GM23338 (cell line): Measurements from ENCODE around the gene RPL10A.

Experiments
- CREB1 ChIP-seq: fragments of 250-450 bp; sonication (Bioruptor Pico); IDR thresholded peaks from 2 replicates; pipeline ENCODE4 v1.5.0; 2020; ENCODE audit warnings: low read depth, mild to moderate bottlenecking, moderate library complexity
- EZH2phosphoT487 ChIP-seq: fragments of 200-600 bp; sonication (generic); IDR thresholded peaks from one replicate; pipeline ENCODE4 v1.8.1; 2018; ENCODE audit warnings: antibody characterized with exemption; ENCODE audit not compliant: unreplicated experiment
- POLR2AphosphoS5 ChIP-seq: IDR thresholded peaks from 2 replicates; pipeline ENCODE4 v1.6.1; 2016; ENCODE audit warnings: antibody characterized with exemption, low read depth
- STAT1 ChIP-seq: IDR thresholded peaks from one replicate; pipeline ENCODE4 v1.6.1; 2016; ENCODE audit warnings: antibody characterized with exemption; ENCODE audit not compliant: unreplicated experiment
- ZNF114 ChIP-seq: fragments of 250-450 bp; sonication (Bioruptor Pico); IDR thresholded peaks from 2 replicates; pipeline ENCODE4 v1.5.0; 2020; ENCODE audit warnings: mild to moderate bottlenecking, moderate library complexity
- TF ChIP-seq, protein P1 (sequence below), 2 experiments: fragments of 200-600 bp in 1 of 2; sonication (generic) in 1 of 2; conservative IDR thresholded peaks; 2 replicates each; pipeline versions ENCODE4 v1.5.1 to v1.6.1; 2016 to 2017; ENCODE audit warnings: antibody characterized with exemption in 2 of 2, low read depth in 2 of 2, mild to moderate bottlenecking in 2 of 2, moderate library complexity in 1 of 2
- TF ChIP-seq, protein P2 (sequence below): IDR thresholded peaks from 2 replicates; pipeline ENCODE4 v1.6.1; 2016; ENCODE audit warnings: antibody characterized with exemption
- TF ChIP-seq, protein P3 (sequence below): fragments of 250-450 bp; sonication (Bioruptor Pico); IDR thresholded peaks from 2 replicates; pipeline ENCODE4 v1.5.0; 2020; ENCODE audit warnings: mild to moderate bottlenecking, moderate library complexity

DNA sequence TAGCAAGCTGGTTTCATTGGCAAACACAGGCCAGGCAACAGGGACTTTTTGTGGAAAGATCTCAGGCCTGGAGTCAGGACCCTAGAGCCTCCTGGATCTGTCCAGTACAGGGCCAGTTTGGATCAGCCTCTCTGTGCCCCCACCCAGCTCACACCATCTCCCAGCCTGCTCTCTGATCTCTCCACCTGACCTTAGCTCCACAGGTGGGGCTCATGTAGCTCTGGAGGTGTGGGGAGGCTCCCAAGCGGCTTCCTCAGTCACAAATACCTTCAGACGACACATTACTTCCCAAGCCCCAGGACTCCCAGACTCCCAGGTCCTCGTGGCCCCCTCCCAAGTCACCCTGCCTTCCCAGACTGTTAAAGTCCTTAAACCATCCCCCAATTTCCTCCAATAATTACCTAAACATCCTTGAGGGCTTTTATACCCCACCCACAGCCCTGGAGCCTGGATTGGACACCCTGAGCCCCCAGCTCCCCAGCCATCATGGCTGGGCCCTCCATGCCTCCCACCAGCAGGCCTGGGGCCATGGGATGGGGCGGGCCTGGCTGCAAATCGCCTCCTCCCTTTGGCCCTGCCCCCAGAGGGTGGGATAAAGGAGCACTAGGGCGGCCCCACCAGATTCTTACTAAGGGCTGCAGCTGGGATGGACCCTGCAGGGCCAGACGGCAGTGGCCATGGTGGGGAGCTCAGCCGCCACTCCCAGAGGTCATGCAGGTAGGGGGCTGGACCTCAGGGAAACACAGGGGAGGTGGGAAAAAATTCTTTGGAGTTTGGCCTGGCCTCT, 31.9 kb upstream of the RPL10A start:
- TF ChIP-seq, protein P1, sequence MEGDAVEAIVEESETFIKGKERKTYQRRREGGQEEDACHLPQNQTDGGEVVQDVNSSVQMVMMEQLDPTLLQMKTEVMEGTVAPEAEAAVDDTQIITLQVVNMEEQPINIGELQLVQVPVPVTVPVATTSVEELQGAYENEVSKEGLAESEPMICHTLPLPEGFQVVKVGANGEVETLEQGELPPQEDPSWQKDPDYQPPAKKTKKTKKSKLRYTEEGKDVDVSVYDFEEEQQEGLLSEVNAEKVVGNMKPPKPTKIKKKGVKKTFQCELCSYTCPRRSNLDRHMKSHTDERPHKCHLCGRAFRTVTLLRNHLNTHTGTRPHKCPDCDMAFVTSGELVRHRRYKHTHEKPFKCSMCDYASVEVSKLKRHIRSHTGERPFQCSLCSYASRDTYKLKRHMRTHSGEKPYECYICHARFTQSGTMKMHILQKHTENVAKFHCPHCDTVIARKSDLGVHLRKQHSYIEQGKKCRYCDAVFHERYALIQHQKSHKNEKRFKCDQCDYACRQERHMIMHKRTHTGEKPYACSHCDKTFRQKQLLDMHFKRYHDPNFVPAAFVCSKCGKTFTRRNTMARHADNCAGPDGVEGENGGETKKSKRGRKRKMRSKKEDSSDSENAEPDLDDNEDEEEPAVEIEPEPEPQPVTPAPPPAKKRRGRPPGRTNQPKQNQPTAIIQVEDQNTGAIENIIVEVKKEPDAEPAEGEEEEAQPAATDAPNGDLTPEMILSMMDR (conservative IDR thresholded peaks at IDR 0.05; ENCODE audit: low read depth in 2 of 2) = no peak
- TF ChIP-seq CREB1 (no peak), ZNF114 (no peak), EZH2phosphoT487 (no peak), POLR2AphosphoS5 (no peak), STAT1 (no peak)
- TF ChIP-seq, protein P2, sequence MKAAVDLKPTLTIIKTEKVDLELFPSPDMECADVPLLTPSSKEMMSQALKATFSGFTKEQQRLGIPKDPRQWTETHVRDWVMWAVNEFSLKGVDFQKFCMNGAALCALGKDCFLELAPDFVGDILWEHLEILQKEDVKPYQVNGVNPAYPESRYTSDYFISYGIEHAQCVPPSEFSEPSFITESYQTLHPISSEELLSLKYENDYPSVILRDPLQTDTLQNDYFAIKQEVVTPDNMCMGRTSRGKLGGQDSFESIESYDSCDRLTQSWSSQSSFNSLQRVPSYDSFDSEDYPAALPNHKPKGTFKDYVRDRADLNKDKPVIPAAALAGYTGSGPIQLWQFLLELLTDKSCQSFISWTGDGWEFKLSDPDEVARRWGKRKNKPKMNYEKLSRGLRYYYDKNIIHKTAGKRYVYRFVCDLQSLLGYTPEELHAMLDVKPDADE = no peak
- TF ChIP-seq, protein P3, sequence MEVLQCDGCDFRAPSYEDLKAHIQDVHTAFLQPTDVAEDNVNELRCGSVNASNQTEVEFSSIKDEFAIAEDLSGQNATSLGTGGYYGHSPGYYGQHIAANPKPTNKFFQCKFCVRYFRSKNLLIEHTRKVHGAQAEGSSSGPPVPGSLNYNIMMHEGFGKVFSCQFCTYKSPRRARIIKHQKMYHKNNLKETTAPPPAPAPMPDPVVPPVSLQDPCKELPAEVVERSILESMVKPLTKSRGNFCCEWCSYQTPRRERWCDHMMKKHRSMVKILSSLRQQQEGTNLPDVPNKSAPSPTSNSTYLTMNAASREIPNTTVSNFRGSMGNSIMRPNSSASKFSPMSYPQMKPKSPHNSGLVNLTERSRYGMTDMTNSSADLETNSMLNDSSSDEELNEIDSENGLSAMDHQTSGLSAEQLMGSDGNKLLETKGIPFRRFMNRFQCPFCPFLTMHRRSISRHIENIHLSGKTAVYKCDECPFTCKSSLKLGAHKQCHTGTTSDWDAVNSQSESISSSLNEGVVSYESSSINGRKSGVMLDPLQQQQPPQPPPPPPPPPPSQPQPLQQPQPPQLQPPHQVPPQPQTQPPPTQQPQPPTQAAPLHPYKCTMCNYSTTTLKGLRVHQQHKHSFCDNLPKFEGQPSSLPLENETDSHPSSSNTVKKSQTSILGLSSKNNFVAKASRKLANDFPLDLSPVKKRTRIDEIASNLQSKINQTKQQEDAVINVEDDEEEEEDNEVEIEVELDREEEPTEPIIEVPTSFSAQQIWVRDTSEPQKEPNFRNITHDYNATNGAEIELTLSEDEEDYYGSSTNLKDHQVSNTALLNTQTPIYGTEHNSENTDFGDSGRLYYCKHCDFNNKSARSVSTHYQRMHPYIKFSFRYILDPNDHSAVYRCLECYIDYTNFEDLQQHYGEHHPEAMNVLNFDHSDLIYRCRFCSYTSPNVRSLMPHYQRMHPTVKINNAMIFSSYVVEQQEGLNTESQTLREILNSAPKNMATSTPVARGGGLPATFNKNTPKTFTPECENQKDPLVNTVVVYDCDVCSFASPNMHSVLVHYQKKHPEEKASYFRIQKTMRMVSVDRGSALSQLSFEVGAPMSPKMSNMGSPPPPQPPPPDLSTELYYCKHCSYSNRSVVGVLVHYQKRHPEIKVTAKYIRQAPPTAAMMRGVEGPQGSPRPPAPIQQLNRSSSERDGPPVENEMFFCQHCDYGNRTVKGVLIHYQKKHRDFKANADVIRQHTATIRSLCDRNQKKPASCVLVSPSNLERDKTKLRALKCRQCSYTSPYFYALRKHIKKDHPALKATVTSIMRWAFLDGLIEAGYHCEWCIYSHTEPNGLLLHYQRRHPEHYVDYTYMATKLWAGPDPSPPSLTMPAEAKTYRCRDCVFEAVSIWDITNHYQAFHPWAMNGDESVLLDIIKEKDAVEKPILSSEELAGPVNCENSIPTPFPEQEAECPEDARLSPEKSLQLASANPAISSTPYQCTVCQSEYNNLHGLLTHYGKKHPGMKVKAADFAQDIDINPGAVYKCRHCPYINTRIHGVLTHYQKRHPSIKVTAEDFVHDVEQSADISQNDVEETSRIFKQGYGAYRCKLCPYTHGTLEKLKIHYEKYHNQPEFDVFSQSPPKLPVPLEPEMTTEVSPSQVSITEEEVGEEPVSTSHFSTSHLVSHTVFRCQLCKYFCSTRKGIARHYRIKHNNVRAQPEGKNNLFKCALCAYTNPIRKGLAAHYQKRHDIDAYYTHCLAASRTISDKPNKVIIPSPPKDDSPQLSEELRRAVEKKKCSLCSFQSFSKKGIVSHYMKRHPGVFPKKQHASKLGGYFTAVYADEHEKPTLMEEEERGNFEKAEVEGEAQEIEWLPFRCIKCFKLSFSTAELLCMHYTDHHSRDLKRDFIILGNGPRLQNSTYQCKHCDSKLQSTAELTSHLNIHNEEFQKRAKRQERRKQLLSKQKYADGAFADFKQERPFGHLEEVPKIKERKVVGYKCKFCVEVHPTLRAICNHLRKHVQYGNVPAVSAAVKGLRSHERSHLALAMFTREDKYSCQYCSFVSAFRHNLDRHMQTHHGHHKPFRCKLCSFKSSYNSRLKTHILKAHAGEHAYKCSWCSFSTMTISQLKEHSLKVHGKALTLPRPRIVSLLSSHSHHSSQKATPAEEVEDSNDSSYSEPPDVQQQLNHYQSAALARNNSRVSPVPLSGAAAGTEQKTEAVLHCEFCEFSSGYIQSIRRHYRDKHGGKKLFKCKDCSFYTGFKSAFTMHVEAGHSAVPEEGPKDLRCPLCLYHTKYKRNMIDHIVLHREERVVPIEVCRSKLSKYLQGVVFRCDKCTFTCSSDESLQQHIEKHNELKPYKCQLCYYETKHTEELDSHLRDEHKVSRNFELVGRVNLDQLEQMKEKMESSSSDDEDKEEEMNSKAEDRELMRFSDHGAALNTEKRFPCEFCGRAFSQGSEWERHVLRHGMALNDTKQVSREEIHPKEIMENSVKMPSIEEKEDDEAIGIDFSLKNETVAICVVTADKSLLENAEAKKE (CRISPR knock-in tag) = no peak
